GM19023 (cell line): ENCODE results near the gene BICRAL.
"Not testable (repeated sequence)": the region's sequence is repeated elsewhere in the genome, so short reads cannot be mapped to it uniquely, and the experiment has no call there.

Experiments
- ATAC-seq: cut with Tn5 transposase; IDR thresholded peaks from one replicate; pipeline ENCODE4 v1.9.1; 2021; ENCODE audit warnings: mild to moderate bottlenecking, moderate library complexity; ENCODE audit not compliant: unreplicated experiment

BICRAL gene, protein sequence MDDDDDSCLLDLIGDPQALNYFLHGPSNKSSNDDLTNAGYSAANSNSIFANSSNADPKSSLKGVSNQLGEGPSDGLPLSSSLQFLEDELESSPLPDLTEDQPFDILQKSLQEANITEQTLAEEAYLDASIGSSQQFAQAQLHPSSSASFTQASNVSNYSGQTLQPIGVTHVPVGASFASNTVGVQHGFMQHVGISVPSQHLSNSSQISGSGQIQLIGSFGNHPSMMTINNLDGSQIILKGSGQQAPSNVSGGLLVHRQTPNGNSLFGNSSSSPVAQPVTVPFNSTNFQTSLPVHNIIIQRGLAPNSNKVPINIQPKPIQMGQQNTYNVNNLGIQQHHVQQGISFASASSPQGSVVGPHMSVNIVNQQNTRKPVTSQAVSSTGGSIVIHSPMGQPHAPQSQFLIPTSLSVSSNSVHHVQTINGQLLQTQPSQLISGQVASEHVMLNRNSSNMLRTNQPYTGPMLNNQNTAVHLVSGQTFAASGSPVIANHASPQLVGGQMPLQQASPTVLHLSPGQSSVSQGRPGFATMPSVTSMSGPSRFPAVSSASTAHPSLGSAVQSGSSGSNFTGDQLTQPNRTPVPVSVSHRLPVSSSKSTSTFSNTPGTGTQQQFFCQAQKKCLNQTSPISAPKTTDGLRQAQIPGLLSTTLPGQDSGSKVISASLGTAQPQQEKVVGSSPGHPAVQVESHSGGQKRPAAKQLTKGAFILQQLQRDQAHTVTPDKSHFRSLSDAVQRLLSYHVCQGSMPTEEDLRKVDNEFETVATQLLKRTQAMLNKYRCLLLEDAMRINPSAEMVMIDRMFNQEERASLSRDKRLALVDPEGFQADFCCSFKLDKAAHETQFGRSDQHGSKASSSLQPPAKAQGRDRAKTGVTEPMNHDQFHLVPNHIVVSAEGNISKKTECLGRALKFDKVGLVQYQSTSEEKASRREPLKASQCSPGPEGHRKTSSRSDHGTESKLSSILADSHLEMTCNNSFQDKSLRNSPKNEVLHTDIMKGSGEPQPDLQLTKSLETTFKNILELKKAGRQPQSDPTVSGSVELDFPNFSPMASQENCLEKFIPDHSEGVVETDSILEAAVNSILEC

DNA sequence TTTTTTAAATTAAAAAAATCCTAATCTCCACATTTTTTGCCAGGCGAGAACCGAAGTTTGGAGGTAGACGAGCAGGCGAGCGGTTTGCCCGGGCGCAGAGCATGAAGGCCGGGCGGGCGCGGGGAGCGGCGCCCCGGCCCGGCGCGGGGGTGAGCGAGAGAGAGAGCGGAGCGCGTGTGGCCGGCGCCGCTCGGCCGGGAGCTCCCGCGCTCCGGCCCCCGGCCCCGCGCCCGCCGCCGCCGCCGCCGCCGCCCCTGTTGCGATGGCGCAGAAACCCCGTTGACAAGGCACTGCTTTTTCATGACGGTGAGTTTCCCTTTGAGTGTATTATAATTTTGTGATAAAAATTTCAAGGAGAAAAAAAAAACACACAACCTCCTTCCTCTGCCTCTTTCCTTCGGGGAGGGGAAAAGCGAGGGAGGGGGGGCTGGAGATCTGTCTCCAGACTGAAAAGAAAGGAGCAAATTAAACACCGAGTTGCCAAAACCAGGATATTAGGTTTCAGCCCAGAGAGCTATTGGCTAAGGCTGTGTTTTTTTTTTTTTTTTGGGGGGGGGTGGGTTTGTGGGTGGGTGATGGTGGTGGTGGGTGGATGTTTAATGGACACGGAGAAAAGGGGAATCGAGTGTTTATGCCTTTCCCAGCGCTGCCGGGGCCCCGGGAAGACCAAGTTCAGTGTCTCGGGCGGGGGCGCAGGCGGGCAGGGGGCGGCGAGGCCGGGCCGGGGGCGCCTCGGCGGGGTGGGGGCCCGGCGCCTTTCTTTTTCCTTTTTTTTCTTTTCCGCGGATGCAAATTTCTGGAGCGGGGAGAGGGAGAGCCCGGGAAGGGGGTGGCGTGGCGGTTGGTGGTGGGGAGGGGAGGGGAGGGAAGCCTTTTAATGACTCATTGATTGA is at the start of gene BICRAL:
BICRAL (plus strand) TSS at position 257 of the 893 bp plus-strand sequence. CDS start 39,971 bp downstream, outside the sequence.
- peak; percentile 9 for ATAC-seq

DNA sequence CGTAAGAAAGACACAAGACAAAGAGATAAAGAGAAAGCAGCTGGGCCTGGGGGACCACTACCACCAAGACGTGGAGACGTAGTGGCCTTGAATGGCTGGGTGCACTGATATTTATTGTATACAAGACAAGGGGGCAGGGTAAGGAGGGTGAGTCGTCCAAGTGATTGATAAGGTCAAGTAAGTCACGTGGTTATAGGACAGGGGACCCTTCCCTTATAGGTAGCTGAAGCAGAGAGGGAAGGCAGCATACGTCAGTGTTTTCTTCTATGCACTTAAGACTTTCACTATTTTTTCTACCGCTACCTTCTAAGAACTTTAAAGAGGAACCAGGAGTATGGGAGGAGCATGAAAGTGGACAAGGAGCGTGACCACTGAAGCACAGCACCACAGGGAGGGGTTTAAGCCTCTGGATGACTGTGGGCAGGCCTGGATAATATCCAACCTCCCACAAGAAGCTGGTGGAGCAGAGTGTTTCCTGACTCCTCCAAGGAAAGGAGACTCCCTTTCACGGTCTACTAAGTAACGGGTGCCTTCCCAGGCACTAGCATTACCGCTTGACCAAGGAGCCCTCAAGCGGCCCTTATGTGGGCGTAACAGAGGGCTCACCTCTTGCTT is 47.9 kb upstream of the BICRAL start:
- ATAC-seq = not testable (repeated sequence)

DNA sequence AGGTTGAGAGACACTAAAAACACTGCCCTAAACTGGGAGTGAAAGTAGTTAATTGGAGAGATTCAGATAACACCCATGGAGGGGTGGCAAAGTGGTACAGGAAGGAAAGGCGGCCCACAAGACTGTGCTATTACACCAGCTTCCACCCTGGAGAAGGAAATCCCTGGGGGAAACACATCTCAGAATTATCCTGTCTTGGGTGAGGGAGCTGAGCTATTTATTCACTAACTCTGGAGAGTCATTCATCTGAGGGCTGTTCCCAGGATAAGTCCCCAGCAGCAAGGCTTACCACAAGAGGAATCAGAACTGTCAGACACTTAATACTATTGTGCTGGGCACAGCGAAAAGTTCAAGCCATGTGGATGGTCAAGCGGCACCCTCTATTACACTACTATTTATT is 45.9 kb upstream of the BICRAL start:
- no peak for ATAC-seq

DNA sequence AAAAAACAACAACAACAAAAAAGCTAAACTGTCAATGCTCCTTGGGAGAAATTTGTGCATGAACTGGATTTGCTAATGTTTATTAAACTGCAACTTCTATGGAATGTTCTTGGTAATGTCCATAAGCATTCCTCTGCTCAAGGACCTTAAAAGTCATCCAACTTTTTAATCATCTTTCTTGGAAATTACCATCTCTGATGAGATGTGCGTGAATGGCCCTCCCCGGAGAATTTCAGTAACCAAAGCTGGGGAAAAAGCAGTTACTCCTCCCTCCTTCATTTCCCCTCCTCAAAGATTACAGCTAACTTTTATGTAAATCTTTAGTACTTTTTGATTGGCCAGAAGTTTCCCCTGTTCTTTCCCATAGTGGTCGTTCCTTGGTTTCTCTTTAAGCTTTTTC is 41.1 kb upstream of the BICRAL start:
- no peak for ATAC-seq

DNA sequence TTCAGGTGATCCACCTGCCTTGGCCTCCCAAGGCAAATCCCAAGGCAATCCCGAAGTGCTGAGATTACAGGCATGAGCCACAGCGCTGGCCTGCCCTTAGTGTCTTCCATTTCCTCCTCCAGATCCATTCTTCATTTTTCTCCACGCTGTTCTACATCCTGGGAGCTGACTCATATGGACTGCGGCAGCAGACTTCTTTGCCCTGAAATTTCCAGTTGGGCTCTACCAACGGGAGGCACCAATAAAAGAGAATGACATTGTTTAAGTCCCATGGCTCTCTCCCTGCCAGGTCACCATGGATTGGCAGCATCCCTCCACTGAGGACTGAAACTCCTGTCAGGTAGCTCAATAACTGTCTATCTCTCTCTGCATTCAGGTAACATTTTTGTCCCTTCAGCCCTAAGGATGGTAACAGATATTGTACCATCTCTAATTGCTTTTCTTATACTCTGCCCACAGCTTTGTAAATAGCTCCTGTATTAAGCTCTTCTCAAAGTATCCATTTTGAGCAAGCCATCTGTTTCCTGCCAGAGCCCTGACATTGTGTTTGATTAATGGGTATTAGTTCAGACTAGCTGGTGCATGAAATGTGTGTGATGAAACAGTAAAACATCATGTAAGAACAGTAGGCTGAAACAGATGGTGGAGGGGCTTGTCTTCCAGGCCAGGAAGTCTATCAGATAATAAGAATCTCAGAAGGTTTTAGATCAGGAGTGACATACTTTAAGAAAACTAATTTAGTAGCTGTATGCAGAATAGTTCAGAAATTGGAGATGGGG is 39.5 kb upstream of the BICRAL start:
- ATAC-seq = no peak

DNA sequence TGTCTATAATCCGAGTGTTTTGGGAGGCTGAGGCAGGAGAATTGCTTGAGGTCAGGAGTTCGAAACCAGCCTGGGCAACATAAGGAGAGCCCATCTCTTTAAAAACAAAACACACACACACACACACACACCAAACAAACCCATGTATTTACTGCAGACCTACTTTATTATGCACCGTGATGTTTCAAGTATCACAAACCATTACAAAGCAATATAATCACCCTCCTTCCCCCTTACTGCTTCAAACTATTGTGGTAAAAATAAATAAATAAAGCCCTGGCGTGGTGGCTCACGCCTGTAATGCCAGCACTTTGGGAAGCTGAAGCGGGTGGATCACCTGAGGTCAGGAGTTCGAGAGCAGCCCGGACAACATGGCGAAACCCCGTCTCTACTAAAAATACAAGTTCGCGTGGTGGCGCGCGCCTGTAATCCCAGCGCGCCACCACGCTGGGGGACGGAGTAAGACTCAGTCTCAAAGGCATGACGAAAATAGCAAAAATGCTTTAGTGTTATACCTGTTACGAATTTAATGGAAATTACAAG is 37.4 kb upstream of the BICRAL start:
- no peak for ATAC-seq

DNA sequence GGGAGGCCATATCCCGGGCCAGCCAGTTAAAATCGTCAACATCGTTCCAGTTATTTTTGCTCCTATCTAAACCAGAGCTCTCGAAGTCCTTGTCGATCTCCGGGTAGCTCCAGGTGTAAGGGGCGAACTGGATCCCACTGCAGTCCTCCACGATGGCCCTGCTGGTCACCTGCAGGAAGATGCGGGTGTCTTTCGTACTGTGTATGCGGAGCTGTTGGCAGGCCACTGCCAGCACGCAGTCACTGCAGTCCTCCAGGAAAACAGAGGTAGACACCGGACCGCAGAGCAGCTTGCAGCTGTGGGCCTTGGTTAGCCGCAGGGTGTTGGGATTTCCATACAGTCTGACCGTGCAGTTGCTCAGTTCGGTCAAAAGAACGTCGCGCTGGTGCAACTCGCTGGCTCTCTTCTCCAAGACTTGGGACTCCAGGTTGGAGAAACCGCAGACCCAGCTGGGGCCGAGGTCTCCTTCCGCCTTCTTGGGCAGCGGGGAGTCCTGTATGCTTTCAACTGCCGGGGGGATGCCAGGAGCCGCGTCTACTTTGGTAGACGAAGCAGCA is 36.7 kb upstream of the BICRAL start:
- no peak for ATAC-seq

DNA sequence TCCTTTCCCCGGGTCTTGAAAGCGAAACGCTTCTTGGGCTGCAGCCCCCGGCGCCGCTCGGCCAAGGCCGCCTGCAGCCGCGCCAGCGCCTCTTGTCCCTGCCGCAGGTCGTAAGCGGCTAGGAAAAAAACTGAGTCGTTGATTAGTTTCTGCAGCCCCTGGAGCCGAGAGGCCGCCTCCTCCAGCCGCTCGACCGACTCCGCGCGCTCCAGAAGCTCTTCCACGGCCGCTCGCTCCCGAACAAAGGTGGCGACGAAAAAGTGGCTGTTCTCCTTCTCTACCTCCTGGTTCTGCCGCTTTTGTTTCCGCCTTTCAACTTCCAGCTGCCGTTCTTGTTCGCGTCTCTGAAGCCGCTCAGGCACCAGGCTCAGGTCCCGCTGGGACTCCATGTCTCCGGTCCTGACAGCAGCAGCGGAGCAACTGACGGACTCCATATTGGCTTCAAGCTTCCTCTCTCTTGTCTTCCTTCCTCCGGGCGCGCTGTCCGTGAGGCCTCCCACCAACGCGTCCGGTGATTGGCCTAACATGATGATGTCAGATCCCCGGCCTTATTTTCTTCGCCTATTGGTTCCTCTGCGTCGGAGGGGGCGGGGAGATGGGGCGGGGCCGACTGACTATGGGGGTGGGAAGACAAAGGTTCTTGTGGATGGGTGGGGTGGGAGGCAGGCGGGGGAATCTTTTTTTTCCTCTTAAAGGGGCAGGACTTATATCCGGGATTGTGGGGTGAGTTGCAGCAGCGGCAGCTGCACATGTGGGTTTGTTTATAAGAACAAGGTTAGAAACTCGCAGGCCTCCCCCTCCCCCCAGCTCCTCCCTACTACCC is 36.0 kb upstream of the BICRAL start, which contains the start of gene TBCC:
TBCC (minus strand) TSS at position 464 of the 823 bp plus-strand sequence; CDS start at position 434, 30 bp downstream.
- ATAC-seq = peak; percentile 76

DNA sequence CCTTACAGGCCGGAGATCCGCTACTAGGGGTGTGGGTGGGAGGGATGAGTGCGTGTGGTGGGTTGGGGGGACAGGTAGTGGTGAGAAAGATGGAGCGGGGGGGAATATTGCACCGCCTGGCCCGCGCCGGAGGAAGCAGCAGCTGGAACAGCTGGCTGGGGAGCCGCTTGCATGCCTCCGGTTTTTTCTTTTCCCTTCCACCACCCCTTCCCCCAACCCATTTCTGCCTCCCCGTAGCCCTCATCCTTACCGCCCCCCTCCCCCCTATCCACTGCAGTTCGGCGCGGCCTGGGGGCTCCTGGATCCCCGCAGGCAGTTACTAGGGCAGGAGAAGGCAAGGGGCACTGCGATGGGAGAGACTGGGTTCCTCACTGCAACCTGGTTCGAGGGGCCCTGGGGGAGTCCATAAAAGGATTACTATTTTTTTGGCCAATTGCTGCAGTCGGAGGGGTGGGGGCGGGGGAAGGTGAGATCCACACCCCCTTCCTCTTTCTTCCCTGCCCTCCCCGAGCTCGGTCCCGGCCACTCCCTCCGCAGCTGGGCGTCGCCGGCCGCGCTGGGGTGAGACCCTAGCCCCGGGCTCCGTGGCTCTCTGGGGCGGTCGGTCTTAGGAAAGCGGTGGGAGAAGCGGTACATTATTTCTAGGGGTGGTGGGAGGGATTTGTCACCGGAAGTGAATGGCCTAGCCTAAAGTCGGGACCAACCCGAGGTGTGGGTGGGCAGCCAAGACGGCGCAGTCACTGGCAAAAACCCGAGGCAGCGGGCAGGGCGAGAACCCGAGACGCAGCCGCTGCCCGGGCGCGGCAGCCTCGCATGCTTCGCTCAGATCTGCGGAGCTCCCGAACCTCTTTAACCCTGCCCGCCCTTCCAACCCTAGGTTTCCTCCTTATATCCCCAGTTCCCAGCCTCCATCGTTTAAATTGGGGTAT is 35.1 kb upstream of the BICRAL start:
- ATAC-seq = peak; percentile 59

DNA sequence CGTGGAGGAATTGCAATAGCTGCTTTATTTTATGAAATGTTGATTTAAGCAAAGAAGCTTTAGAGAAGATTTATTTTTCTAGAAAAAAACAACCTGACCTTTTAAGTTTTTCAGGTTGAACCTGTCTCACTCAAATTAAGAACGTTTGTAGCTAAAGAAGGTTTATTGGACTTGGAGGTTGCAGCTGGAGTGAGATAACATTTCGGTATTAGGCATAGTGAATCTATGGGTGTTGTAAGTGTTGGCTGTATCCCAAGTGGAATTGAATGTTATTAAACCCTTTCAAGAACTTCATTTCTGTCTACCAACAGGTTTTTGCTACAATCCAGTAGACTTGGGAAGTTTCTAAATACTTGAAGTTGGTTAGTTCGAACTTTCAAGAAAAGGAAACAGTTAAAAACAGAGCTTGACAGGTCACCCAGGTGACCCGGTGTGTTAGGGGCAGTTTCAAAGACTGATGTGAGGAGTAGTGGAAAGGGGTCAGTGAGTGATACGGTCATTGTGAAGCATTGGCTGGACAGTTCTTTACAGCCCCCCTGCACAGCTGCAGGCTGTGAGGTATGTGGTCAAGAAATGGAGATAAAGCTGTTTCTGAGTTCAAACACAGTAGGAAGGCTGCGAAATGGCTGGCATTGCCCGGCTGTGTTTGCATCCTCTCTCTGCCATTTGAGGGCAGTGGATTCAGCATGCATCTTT is 33.5 kb upstream of the BICRAL start:
- no peak for ATAC-seq

DNA sequence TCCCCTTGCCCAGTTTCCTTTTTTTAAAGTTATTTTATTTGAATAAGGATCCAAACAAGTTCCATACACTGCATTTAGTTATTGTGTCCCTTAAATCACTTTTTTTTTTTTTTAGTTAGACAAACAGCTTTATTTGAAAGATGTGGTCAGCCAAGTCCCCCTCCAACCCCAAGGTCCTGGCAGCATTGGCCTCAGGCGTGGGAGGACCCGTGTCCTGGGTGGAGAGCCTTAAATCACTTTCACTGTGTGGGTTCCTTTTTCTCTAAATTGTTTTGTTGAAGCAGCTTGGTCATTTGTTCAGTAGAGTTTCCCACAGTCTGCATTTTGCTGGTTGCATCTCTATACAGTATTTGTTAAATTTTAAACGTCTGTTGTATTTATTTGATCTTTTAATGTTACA is 30.8 kb upstream of the BICRAL start:
- no peak for ATAC-seq

DNA sequence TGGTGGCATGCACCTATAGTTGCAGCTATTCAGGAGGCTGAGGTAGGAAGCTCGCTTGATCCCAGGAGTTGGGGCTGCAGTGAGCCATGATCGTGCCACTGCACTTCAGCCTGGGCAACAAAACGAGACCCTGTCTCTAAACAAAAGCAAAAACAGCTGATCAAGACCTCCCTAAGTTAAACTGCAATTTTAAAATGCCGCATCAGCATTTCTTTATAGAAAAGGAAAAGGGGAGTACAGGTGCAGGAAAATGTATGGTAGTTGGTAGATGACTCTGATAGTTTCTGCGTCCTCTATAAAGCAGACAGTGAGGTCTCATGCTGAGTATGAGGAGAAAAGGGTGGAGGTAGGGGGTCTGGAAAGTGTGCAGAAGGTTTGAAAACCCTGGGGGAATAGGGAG is 27.1 kb upstream of the BICRAL start:
- no peak for ATAC-seq

DNA sequence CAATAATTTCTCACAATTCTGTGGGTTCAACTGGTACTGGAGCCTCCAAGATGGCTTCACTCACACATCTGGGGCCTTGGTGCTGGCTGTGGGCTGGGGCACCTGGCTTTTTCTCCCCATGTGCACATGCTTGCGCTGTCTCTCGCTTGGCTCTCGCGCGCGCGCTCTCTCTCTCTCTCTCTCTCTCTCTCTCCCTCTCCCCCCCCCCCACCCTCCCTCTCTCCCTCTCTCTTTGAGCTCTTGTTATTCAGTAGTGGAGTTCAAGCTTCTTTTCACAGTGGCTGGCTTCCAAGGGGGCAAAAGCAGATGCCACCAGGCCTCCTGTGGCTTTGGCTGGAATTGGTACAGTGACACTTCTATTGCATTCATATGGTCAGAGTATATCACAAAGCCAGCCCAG is 25.1 kb upstream of the BICRAL start:
- no peak for ATAC-seq

DNA sequence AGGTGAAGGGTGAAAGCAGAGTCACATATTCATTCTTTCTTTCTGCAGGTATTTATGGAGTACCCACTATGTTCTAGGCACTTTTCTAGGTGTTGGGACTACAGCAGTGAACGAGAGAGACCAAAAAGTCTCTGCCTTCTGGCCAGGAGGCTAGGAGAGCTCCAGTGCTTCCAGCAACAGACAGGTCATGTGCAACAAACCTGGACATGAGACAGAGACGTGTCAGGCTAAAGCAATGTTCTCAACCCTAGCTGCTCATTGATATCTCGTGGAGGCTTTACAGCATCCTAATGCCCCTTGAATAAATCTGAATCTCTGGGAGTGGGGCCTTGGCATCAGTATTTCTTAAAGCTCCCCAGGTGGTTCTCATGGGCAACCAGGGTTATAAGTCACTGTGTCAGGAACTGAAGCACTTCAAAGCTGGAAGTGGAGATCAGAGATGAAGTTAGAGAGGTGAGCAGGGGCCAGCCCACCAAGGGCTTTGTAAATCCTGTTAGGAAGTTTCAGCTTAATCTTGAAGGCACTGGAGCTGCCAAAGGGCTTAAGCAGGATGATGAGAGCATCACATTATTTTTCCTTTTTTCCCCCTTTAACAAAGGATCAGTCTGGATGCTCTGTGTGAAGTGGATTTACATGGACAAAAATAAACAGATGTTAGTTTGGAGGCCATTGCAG is 23.0 kb upstream of the BICRAL start:
- ATAC-seq = no peak

DNA sequence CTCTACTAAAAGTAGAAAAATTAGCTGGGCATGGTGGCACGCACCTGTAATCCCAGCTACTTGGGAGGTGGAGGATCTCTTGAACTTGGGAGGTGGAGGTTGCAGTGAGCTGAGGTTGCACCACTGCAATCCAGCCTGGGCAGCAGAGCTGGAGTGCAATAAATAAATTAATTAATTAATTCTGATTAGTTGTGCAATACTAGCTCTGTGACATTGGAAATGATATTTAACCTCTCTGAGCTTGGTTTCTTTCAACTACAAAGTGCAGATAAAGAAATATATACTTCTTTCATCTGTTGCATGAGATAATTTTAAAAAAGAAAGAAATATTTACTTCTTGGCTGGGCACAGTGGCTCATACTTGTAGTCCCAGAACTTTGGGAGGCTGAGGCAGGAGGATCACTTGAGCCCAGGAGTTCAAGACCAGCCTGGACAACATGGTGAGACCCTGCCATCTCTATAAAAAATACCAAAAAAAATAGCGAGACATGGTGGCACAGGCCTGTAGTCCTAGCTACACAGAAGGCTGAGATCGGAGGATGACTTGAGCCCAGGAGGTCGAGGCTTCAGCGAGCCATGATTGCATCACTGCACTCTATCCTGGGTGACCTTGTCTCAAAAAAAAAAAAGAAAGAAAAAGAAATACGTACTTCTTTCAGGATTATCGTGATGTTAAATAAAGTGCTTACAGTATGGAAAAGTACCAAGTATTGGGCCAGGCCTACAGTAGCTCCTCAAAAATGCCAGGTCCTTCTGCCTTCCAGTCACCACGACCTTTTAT is 20.4 kb upstream of the BICRAL start:
- ATAC-seq = no peak
